Caki2 (cell line): ENCODE measurements around the gene TECTA. TPM values are rescaled to one million over a fixed set of nuclear protein-coding genes. Genes with fewer than 3 reads are reported as not detected.
"Not testable (repeated sequence)": the region's sequence is repeated elsewhere in the genome, so short reads cannot be mapped to it uniquely, and the experiment has no call there.

Experiments used
- DNase-seq: peaks from one replicate; pipeline ENCODE4 v3.0.0-alpha.2; 2015; ENCODE audit warnings: low read depth
- in situ Hi-C: cut with HindIII; loops from 2 replicates; pipeline ENCODE4 v1.10.0; 2016; ENCODE audit warnings: low sequenced_read_pairs, low pct_unique_long_range_greater_than_20kb, mixed read lengths
- total RNA-seq: library from RNA; depleted of rRNA; stranded (reverse); fragments of >200 nt; shearing (Covaris generic); gene quantifications from 2 replicates; pipeline ENCODE4 v1.2.3, GENCODE V29; 2014; ENCODE audit warnings: low replicate concordance

Gene TECTA
- total RNA-seq, 1 experiment from 2014 or later: 0.78 TPM

- in situ Hi-C loops: no loop called here
- no peak for DNase-seq
Measured at GRCh38 chr11:121211626-121212025, 110.6 kb downstream of the TECTA start.

- in situ Hi-C loops: no loop called here
- no peak for DNase-seq
Measured at GRCh38 chr11:121212536-121213361, 111.7 kb downstream of the TECTA start.

DNA sequence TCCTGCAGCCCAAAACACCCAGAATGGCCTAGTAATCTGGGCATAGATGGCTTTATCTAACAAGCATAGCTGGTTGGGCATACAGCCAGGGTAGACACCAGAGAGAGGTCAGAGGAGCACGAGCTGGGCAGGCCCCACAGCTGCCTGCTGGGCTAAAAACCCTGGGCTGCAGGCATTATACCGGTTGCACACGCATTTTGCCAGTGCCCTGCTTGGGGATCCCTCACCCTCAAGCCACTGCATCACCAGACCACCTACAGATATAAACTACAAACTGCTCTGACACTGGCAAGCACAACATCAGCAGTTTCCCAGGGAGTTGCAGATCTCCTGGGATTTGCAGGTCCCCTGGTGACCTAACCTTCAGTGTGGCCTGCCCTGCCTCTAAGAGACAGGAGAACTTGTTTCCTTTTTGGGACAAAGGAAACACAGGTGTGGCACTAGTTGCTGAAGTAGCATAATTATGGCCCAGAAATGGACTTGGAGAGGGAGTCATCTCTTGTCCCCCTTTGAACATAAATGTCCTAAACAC lies 112.4 kb downstream of the TECTA start:
- DNase-seq: no peak
- in situ Hi-C loops: no loop called here

GRCh38 chr11:121214861-121215260 lies 113.8 kb downstream of the TECTA start:
- DNase-seq: no peak
- in situ Hi-C loops: no loop called here

DNA sequence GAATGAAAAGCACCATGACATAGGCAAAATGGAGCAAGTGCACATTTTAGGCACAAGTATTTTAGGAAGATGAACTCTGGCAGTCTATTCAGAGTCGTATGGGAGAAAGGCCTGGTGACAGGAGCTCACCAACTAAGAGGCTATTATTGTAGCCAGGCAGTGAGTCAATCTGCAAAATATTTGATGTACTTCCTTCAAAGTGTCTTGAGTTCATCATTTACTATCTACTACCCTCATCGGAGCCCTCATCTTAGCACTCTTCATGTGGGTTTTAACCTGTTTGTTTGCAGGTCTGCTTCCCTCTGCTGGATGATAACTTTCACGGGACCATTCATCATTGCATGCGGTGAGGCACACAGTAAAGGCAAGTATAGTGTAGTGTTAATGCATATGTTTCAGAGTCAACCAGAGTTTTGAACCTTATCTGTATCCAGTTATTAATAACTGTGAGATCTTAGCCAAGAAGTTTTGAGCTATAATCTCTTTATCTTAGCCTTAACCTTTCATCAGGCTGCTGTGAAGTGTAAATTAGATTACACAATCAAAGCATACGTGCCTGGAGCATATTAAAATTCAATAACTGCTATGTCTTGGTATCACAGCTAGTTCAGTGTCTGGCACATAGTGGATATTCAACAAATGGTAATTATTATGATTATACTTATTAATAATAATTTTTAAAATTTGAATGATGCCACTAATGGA lies 120.6 kb downstream of the TECTA start:
- in situ Hi-C loops: no loop called here
- no peak for DNase-seq

- DNase-seq: no peak
- in situ Hi-C loops: no loop called here
Measured at GRCh38 chr11:121223161-121223560, 122.1 kb downstream of the TECTA start.

- in situ Hi-C loops: no loop called here
- DNase-seq: no peak
Measured at GRCh38 chr11:121225382-121225781, 124.3 kb downstream of the TECTA start.

DNA sequence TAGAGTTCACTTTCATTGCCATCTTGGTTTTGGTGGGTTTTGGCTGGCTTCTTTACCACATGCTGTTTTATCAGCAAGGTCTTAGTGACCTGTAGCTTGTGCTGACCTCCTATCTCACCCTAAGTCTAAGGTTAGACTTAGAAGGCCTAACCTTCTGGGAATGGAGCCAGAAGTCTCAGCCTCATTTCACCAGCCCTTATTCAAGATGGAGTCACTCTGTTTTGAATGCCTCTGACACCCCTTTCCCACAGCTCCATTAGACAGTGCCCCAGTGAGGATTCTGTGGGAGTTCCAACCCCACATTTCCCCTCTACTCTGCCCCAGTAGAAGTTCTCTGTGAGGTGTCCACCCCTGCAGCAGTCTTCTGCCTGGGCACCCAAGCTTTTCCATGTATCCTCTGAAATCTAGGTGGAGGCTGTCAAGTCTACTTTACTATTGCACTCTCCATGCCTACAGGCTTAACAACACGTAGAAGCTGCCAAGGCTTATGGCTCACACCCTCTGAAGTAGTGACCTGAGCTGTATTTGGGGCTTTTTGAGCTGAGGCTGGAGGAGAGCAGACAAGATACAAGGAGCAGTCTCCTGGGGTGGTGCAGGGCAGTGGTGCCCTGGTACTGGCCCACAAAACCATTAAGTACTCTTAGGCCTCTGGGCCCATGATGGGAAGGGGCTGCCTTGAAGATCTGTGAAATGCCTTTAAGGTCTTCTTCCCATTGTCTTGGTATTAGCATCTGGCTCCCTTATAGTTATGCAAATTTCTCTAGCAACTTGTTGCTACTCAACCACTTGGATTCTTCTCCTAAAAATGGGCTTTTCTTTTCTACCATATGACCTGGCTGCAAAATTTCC lies 125.6 kb downstream of the TECTA start:
- no peak for DNase-seq
- in situ Hi-C loops: no loop called here

DNA sequence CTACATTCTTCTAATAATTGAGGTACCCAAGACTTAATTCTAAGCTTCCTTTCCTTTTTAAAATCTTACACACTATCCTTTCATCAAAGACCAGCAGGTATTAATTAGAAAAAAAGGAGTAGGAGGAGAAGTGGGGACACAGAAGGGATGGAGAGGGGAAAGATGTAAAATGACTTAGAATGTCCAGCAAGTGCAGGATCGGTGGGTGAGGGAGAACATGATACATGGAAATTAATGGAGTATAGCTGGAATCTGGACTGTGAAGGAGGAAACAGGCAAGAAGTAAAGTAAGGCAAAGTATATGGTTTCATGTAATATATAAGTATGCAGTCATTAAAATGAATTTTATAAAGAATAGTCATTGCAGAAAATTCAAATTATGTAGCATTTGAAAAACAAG lies 127.8 kb downstream of the TECTA start:
- no peak for DNase-seq
- in situ Hi-C loops: no loop called here

GRCh38 chr11:121229495-121230215 lies 128.6 kb downstream of the TECTA start:
- no peak for DNase-seq
- in situ Hi-C loops: no loop called here

DNA sequence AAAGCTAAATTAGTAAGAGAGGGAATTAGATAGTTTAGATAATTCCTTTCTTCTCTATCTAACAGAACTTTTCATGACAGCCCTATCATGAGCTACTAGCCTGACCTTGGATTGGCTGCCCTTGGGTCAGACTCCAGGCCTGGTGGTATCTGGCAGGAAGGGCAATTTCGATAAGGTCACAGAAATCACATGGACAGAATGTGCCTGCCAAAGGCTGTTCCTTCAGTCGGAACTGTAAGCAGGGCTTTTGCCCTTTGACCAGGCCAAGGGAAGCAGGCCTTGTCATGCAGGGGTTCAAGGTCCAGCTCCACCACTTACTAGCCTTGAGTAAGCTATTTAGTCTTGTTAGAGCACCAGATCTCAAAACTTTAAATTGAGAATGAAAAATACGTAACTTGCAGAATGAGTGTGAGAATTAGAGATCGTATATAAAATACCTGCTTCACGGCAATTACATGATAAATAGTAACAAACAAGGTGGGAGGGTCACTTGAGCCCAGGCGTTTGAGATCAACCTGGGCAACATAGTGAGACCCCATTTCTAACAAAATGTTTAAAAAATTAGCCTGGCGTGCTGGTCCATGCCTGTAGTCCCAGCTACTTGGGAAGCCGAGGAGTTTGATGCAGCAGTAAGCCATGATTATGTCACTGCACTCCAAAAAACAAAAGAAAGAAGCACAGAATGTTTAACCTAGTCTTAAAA lies 130.7 kb downstream of the TECTA start:
- in situ Hi-C loops: no loop called here
- DNase-seq: no peak

- in situ Hi-C loops: no loop called here
- no peak for DNase-seq
Measured at GRCh38 chr11:121235057-121235456, 134.0 kb downstream of the TECTA start.

DNA sequence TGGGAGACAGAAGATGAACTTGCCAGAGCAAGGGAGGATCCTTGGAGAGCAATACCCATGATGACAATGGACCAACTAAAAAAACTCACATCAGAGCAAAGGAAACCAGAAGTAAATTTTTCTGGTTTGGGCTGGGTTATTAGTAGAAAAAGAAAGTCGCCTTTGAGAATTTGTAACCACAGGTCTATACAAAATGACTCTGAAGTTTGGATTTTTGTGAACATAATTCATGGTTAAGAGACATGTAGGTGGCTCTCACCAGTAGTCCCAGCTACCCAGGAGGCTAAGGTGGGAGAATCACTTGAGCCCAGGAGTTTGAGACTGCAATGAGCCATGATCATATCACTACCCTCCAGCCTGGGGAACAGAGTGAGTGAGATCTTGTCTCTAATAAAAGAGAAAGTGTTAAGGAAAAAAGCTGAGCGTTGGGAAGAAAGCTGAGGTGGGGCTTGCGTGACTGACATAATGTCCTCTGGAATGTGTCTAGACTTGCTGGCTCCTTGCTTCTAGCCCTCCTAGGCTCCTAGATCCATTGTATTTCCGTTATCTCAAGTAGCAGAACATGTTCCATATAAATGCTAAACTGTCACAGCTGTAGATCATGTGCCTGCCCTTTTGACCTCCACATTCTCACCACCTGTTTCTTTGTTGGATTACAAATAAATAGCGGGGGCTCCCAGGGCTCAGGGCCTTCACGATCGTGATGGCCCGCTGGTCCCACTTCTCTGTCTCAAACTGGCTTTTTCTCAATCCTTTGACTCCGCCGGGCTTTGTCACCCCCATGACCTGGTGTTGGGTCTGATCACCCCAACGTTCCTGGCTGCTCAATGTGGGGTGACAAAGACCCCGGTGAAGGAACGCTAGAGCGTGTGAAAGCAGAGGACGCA lies 135.3 kb downstream of the TECTA start:
- DNase-seq: no peak
- in situ Hi-C loops: no loop called here

- in situ Hi-C loops, DNase-seq: not testable (repeated sequence)
Measured at GRCh38 chr11:121237247-121237646, 136.2 kb downstream of the TECTA start.

GRCh38 chr11:121237686-121238658 lies 136.9 kb downstream of the TECTA start:
- DNase-seq: no peak
- in situ Hi-C loops: no loop called here

DNA sequence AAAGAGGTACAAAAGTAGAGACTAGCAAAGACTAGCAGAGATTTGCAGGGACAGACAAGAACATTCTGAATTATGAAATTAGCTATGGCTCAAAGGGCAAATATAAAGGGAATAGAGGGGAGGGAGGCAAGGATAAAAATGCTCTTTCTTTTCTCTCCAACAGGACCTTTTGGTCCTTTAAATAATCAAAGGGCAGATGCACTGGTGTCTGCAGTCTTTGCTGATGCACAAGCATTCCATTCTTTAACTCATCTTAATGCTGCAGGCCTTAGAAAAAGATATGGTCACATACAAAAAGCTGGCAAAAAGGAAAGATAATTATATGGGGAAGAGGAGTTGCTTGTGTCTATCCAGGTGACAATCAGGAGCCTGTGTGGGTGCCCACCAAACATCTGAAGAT lies 137.9 kb downstream of the TECTA start:
- DNase-seq: no peak
- in situ Hi-C loops: no loop called here
